Stimulated activated CD8-positive, alpha-beta memory T cell treated with anti-CD3 and anti-CD28 coated beads, Interleukin-4, amount 100 ng/mL, for 1 hour (primary cell): ENCODE results near the gene MARF1.
"Not testable (repeated sequence)": the region's sequence is repeated elsewhere in the genome, so short reads cannot be mapped to it uniquely, and the experiment has no call there.

ENCODE experiments used
- DNase-seq, 2 donors: peaks; one replicate each; pipeline ENCODE4 v3.0.0-alpha.2; 2020; ENCODE audit warnings: low read depth in 2 of 2, low spot score in 1 of 2

Gene MARF1

GRCh38 chr16:15572329-15573001 is 70.5 kb downstream of the MARF1 start:
- no peak for DNase-seq

DNA sequence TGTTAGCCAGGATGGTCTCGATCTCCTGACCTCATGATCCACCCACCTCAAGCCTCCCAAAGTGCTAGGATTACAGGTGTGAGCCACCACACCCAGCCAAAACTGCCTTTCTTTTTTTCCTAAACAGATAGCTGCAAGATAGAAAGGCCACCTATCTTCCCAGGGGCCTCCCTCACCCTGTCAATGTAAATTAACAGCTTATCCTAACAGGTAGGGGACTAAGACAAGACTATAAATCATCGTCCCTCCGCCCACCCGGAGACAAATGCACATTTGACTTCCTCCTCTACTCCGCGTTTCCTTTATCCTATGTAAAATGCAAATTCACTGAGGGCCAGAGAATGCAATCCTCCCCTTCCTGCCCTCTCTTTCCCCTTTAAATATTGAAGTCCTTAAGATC is 71.4 kb downstream of the MARF1 start:
- no peak for DNase-seq

DNA sequence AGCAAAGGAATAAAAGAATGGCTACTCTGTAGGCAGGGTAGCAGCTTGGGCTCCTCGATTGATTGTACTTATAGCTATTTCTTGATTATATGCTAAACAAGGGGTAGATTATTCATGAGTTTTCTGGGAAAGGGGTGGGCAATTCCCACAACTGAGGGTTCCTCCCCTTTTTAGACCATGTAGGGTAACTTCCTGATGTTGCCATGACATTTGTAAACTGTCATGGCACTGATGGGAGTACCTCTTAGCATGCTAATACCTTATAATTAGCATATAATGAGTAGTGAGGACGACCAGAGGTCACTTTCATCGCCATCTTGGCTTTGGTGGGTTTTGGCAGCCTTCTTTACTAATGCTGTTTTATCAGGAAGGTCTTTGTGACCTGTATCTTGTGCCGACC is 72.3 kb downstream of the MARF1 start:
- not testable (repeated sequence) for DNase-seq

DNA sequence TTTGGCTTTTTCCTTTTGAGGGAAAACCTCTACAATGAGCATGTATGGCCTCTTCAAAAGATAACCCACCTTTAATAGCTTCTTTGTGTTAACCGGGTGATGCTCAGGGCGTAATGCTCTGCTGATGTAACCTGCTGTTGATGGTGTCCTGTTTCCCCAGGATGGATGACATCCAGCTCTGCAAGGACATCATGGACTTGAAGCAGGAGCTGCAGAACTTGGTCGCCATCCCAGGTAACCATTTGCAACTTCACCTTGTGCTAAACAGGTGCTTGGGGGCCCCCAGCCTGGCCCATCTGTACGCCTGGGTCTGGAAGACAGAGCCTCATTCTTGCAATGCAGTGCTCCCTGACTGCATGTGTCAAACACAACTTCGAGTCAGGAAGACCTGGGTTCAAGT is 75.1 kb downstream of the MARF1 start:
- no peak for DNase-seq

DNA sequence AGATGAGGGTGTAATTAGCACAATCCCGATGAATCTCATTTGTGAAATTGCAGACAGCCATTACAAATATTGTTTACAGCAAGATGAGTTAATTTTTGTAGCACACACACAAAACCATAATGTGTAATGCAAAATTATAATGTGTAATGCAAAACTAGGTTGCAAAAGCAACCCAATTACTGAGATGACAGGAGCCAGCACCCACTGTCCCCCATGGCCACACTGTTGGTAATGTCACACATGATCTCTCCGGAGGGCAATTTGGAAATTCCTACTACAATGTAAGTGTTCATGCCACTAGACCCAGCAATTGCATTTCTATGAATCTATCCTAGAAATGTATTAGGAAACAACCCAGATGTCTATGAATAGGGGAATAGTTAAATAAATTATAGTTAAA is 76.9 kb downstream of the MARF1 start:
- DNase-seq, result no peak

DNA sequence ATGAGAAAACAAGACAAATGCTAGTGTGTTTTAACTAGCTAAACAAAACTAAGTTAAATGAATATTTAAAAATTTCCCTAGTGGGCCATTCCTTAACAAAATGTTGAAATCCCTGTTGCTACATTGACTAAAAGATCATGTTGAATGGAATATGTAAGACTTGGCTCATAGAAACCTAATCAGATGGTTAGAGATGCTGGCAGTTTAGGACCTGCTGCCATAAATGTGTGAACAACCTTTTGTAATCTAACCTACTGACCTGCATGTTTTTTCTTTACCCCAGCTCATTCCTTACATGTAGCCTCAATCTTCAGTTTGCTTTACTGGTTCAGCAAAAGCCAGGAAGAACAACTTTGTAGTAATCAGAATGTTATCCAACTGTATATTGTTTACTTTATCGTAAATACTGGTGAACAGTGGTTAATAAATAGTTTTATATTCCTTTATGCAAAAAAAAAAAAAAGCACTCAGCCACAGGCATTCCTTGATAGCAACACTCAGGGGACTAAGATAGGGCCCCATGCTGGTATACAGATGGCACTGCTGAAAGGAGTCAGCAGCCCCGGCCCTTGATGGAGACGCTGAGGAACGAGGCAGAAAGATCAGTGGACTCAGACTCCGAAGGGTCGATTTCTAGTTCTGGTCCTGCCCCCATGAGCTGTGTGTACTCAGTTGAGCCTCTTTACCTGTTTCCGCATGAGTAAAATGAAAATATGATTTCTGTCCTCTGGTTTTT is 78.2 kb downstream of the MARF1 start:
- no peak for DNase-seq

- no peak for DNase-seq
These were observed 83.8 kb downstream of the MARF1 start for GRCh38 chr16:15559176-15559575.

- no peak for DNase-seq
These were observed 85.7 kb downstream of the MARF1 start for GRCh38 chr16:15557258-15557657.

GRCh38 chr16:15556130-15556529 is 86.8 kb downstream of the MARF1 start:
- no peak for DNase-seq

DNA sequence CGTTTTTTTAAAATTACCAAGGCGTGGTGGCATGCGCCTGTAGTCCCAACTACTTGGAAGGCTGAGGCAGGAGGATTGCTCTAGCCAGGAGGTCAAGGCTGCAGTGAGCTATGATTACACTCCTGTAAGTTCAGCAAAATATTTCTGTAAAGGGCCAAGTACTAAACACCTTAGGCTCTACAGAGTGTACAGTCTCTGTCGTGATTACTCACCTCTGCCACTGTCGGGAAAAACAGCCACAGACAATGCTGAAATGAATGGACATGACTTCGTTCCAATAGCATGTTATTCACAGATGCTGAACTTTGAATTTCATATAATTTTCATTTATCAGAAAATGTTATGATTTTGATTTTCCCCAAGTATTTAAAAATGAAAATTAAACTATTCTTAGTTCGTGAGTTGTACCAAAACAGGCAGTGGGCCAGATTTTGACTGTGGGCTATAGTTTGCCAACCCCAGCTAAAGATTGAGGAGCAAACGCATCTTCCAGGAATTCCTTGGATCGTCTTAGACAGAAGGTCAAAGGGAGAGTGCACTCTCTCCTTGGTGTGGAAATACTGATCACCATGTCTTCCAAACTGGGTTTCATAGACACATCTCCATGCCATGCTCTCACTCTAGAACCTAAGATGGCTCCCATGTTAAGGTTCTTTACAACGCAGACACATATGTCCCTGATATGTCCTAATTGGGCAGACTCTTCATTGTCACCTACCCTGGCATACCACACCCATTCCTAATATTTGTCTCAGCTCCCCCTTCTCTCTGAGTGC is 89.5 kb downstream of the MARF1 start:
- no peak for DNase-seq

GRCh38 chr16:15552507-15552906 is 90.4 kb downstream of the MARF1 start:
- no peak for DNase-seq

GRCh38 chr16:15548482-15548891 is 94.5 kb downstream of the MARF1 start:
- DNase-seq, result no peak

GRCh38 chr16:15547768-15548096 is 95.2 kb downstream of the MARF1 start:
- DNase-seq, result no peak

- DNase-seq, result not testable (repeated sequence)
These were observed 95.7 kb downstream of the MARF1 start for GRCh38 chr16:15547072-15547767.

- no peak for DNase-seq
These were observed 97.4 kb downstream of the MARF1 start for GRCh38 chr16:15545544-15545943.

DNA sequence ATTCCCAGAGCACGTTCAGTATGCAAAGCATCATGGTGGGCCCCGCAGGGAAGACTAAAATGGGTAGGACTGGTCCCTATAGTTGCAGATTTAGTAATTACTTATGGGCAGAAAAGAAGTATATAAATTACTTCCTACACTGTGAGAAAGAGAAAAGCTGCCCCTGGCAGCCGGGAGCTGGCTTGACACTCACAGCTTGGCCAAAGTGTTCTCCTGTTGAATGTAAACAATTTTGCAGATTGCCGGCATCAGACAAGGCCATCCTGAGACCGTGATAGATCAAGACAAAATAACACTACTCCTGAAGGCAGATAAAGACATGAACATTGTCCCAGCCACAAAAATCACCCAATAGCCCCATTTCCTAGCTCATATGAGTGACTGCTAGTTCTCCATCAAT is 98.5 kb downstream of the MARF1 start:
- no peak for DNase-seq
